Prostate gland (tissue), 2 donors: ENCODE results near the gene GRIN1. TPM values are rescaled to one million over a fixed set of nuclear protein-coding genes. Genes with fewer than 3 reads are reported as not detected.

Source experiments
- DNase-seq: peaks from one replicate; pipeline ENCODE4 v3.0.0-alpha.2; 2019; ENCODE audit warnings: low spot score
- H3K27ac ChIP-seq, 2 donors: fragments of 200-600 bp; sonication (generic); 2 replicates each; pipeline ENCODE4 v1.5.1; 2017 to 2019
- H3K27me3 ChIP-seq: fragments of 200-600 bp; sonication (generic); replicated peaks from 2 replicates; pipeline ENCODE4 v1.5.1; 2019; ENCODE audit not compliant: insufficient read depth
- H3K36me3 ChIP-seq, 2 donors: fragments of 200-600 bp; sonication (generic); 1 replicate in 1 of 2; 2 replicates in 1 of 2; pipeline versions ENCODE4 v1.5.1 to v1.8.1; 2017 to 2019
- H3K4me1 ChIP-seq: fragments of 200-600 bp; sonication (generic); replicated peaks from 2 replicates; pipeline ENCODE4 v1.5.1; 2019
- H3K4me3 ChIP-seq, 2 donors: fragments of 200-600 bp; sonication (generic); 2 replicates each; pipeline ENCODE4 v1.5.1; 2017 to 2019
- H3K9me3 ChIP-seq: fragments of 200-600 bp; sonication (generic); 2 replicates; pipeline ENCODE4 v1.5.1; 2017
- CTCF ChIP-seq, 4 experiments: fragments of 200-600 bp in 2 of 4; fragments of 450-650 bp in 2 of 4; sonication (generic) in 2 of 4; IDR thresholded peaks; 1 replicate in 3 of 4; 2 replicates in 1 of 4; pipeline ENCODE4 v1.5.1; 2016 to 2019; ENCODE audit warnings: antibody characterized with exemption in 4 of 4, mild to moderate bottlenecking in 2 of 4, moderate library complexity in 2 of 4
- POLR2A ChIP-seq: fragments of 450-650 bp; IDR thresholded peaks from one replicate; pipeline ENCODE4 v1.6.1; 2016; ENCODE audit warnings: antibody characterized with exemption, mild to moderate bottlenecking
- POLR2AphosphoS5 ChIP-seq: sonication (generic); formaldehyde crosslinking; IDR thresholded peaks from one replicate; pipeline ENCODE4 v1.6.1; 2017; ENCODE audit warnings: antibody characterized with exemption
- WGBS: methylation state at CpG from one replicate; pipeline ENCODE4 v1.1.5; 2018; 5-methylcytosine and 5-hydroxymethylcytosine counted together
- intact Hi-C: fragments of 100-400 bp; cut with DNase I; formaldehyde crosslinking; loops from one replicate; pipeline ENCODE4 v1.14.2; 2022
- total RNA-seq, 2 donors: library from RNA; depleted of rRNA; stranded (reverse); fragments of >200 nt; gene quantifications; one replicate each; pipeline ENCODE4 v1.1.0, GENCODE V29; 2016

Gene GRIN1
- total RNA-seq, 2 donors from 2014 or later: 0.59 to 1.8 TPM

- Histone ChIP-seq H3K36me3 (no peaks in the 10 kb centered on the region), H3K27me3 (no peaks in the 10 kb centered on the region), H3K4me1 (peaks cover 41% of the 10 kb centered on the region), H3K9me3 (no peaks in the 10 kb centered on the region), H3K27ac (no peak overlapping the region), H3K4me3 (no peak overlapping the region)
- DNase-seq: no peak
- intact Hi-C loops: no loop called here
- 48% methylated on average over 21 of the region's 21 CpGs for WGBS
- TF ChIP-seq CTCF (IDR thresholded peaks at IDR 0.05) (no peak), POLR2AphosphoS5 (no peak), POLR2A (no peak)
These were observed 56.7 kb downstream of the GRIN1 start for GRCh38 chr9:137195525-137196220.

GRCh38 chr9:137198051-137198901 lies 59.3 kb downstream of the GRIN1 start:
- WGBS: 65% methylated on average over 16 of the region's 19 CpGs
- Histone ChIP-seq H3K36me3 (no peaks in the 10 kb centered on the region), H3K27ac (no peak overlapping the region), H3K4me1 (peaks cover 46% of the 10 kb centered on the region), H3K9me3 (no peaks in the 10 kb centered on the region), H3K27me3 (no peaks in the 10 kb centered on the region), H3K4me3 (no peak overlapping the region)
- TF ChIP-seq POLR2AphosphoS5 (peak; percentile 64), CTCF (IDR thresholded peaks at IDR 0.05) (no peak), POLR2A (no peak)
- DNase-seq: no peak
- intact Hi-C loops: no loop called here

GRCh38 chr9:137198902-137199283 lies 59.9 kb downstream of the GRIN1 start:
- no peak for DNase-seq
- Histone ChIP-seq H3K27ac (no peak overlapping the region), H3K4me1 (peaks cover 52% of the 10 kb centered on the region), H3K36me3 (no peaks in the 10 kb centered on the region), H3K27me3 (no peaks in the 10 kb centered on the region), H3K9me3 (no peaks in the 10 kb centered on the region), H3K4me3 (peak overlapping the region in 1 of 2 donors; percentile 61)
- intact Hi-C loops: no loop called here
- WGBS: 87% methylated on average over 11 of the region's 11 CpGs
- TF ChIP-seq POLR2A (no peak), CTCF (IDR thresholded peaks at IDR 0.05) (no peak), POLR2AphosphoS5 (no peak)

- 20% methylated on average over 37 of the region's 51 CpGs for WGBS
- no peaks in the 10 kb centered on the region for H3K27me3 ChIP-seq
- H3K4me1 ChIP-seq: peaks cover 56% of the 10 kb centered on the region
- intact Hi-C loops: no loop called here
- H3K9me3 ChIP-seq: no peaks in the 10 kb centered on the region
- no peak overlapping the region for H3K27ac ChIP-seq
- DNase-seq: no peak
- H3K4me3 ChIP-seq: peak overlapping the region; percentile 56 to 61
- TF ChIP-seq CTCF (IDR thresholded peaks at IDR 0.05) (no peak), POLR2AphosphoS5 (no peak), POLR2A (no peak)
- no peaks in the 10 kb centered on the region for H3K36me3 ChIP-seq
These were observed 60.6 kb downstream of the GRIN1 start for GRCh38 chr9:137199411-137200121.
